ENCODE data around the gene NEK2.

- TF ChIP-seq CTCF (conservative IDR thresholded peaks at IDR 0.05) (no peak), EZH2 (IDR thresholded peaks at IDR 0.05; ENCODE audit: low read depth) (no peak)
Observed at GRCh38 chr1:211631168-211631567, 44.3 kb downstream of the NEK2 start.

All from PC-9 (cell line).